ENCODE results near the gene HNRNPA3. TPM values are rescaled to one million over a fixed set of nuclear protein-coding genes. Genes with fewer than 3 reads are reported as not detected.
"Not testable (repeated sequence)": the region's sequence is repeated elsewhere in the genome, so short reads cannot be mapped to it uniquely, and the experiment has no call there.

Gene HNRNPA3
- total RNA-seq, 1 donor from 2014 or later: 184 TPM

DNA sequence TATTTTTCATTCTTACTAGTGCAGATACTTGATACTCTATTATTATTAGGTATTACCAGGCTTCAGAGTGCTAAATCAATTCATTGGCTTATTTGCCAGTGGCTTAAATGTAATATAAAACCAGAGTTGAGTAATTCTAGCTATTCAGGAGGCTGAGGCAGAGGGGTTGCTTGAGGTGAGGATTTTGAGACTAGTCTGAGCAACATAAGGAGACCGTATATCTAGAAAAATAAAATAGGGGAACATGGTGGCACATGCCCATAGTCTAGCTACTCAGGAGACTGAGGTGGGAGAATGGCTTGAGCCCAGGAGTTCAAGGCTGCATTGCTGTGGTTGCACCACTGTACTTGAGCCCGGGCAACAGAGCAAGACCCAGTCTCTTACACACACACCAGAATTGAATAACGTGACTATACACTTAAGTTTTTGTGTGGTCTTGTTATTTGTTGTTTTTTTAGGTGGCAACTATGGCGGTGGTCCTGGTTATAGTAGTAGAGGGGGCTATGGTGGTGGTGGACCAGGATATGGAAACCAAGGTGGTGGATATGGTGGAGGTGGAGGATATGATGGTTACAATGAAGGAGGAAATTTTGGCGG lies 4.8 kb downstream of the HNRNPA3 start:
- H3K27ac ChIP-seq (ENCODE audit: low read depth, low read length): no peak overlapping the region
- H3K36me3 Mint-ChIP-seq (ENCODE audit: low read depth, unreplicated experiment): peaks cover 25% of the 10 kb centered on the region
- DNase-seq (ENCODE audit: low read depth) (no peak), FAIRE-seq (no peak)
- H2AFZ ChIP-seq (ENCODE audit: low read depth, low read length): no peak overlapping the region
- H3K27me3 ChIP-seq (ENCODE audit: insufficient read depth, low read length): no peaks in the 10 kb centered on the region
- H3K4me3 ChIP-seq (ENCODE audit: insufficient read depth, low read depth, low read length): no peak overlapping the region
- H3K4me3 Mint-ChIP-seq (ENCODE audit: unreplicated experiment): peak overlapping the region; percentile 68
- no peak overlapping the region for H3K9ac ChIP-seq (ENCODE audit: low read length)
- peaks cover 7% of the 10 kb centered on the region for H3K4me1 ChIP-seq (ENCODE audit: insufficient read depth, low read length)
- H3K9me3 Mint-ChIP-seq (ENCODE audit: unreplicated experiment): no peaks in the 10 kb centered on the region
- no peaks in the 10 kb centered on the region for H3K27me3 Mint-ChIP-seq (ENCODE audit: low read depth, unreplicated experiment)
- no peak for TF ChIP-seq EZH2 (IDR thresholded peaks at IDR 0.05; ENCODE audit: insufficient read depth, low read length)
- TF ChIP-seq, protein P1, sequence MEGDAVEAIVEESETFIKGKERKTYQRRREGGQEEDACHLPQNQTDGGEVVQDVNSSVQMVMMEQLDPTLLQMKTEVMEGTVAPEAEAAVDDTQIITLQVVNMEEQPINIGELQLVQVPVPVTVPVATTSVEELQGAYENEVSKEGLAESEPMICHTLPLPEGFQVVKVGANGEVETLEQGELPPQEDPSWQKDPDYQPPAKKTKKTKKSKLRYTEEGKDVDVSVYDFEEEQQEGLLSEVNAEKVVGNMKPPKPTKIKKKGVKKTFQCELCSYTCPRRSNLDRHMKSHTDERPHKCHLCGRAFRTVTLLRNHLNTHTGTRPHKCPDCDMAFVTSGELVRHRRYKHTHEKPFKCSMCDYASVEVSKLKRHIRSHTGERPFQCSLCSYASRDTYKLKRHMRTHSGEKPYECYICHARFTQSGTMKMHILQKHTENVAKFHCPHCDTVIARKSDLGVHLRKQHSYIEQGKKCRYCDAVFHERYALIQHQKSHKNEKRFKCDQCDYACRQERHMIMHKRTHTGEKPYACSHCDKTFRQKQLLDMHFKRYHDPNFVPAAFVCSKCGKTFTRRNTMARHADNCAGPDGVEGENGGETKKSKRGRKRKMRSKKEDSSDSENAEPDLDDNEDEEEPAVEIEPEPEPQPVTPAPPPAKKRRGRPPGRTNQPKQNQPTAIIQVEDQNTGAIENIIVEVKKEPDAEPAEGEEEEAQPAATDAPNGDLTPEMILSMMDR (IDR thresholded peaks at IDR 0.05; ENCODE audit: insufficient read depth, low read depth, low read length): no peak
- peak overlapping the region; percentile 58 for H3K27ac Mint-ChIP-seq (ENCODE audit: unreplicated experiment)
- H3K36me3 ChIP-seq (ENCODE audit: insufficient read depth, low read length): peaks cover 55% of the 10 kb centered on the region
- peaks cover 64% of the 10 kb centered on the region for H3K79me2 ChIP-seq (ENCODE audit: insufficient read depth, low read length)
- H3K9me3 ChIP-seq (ENCODE audit: insufficient read depth, low read depth, low read length): no peaks in the 10 kb centered on the region
- H4K20me1 ChIP-seq (ENCODE audit: insufficient read depth, low read length): peaks cover 78% of the 10 kb centered on the region
- H3K4me2 ChIP-seq (ENCODE audit: low read length): no peak overlapping the region
- H3K4me1 Mint-ChIP-seq (ENCODE audit: low read depth, unreplicated experiment): peaks cover 36% of the 10 kb centered on the region

DNA sequence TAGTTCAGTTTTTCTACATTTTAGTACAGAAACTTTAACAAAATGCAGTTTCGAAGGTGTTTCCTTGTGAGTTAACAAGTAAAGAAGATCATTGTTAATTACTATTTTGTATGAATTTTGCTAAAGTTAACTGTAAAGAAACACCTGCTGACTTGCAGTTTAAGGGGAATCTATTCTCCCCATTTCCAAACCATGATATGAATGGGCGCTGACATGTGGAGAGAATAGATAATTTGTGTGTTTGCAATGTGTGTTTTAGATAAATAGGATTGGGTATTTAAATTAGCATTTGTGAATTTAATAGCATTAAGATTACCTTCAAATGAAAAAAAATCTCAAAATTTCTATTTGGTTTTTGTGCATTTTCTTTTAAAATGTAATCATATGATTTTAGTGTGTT lies 7.2 kb downstream of the HNRNPA3 start:
- H3K27ac Mint-ChIP-seq (ENCODE audit: unreplicated experiment); H3K27ac ChIP-seq (ENCODE audit: low read depth, low read length); H3K9me3 ChIP-seq (ENCODE audit: insufficient read depth, low read depth, low read length); FAIRE-seq; DNase-seq (ENCODE audit: low read depth); H3K27me3 ChIP-seq (ENCODE audit: insufficient read depth, low read length); H3K9me3 Mint-ChIP-seq (ENCODE audit: unreplicated experiment); H3K4me3 Mint-ChIP-seq (ENCODE audit: unreplicated experiment); H3K9ac ChIP-seq (ENCODE audit: low read length); H3K27me3 Mint-ChIP-seq (ENCODE audit: low read depth, unreplicated experiment); H3K4me1 ChIP-seq (ENCODE audit: insufficient read depth, low read length); H3K4me2 ChIP-seq (ENCODE audit: low read length); H2AFZ ChIP-seq (ENCODE audit: low read depth, low read length); H3K4me3 ChIP-seq (ENCODE audit: insufficient read depth, low read depth, low read length): not testable (repeated sequence)
- Mint-ChIP-seq H3K4me1 (ENCODE audit: low read depth, unreplicated experiment) (peaks cover 36% of the 10 kb centered on the region), H3K36me3 (ENCODE audit: low read depth, unreplicated experiment) (peaks cover 25% of the 10 kb centered on the region)
- Histone ChIP-seq H3K79me2 (ENCODE audit: insufficient read depth, low read length) (peaks cover 44% of the 10 kb centered on the region), H4K20me1 (ENCODE audit: insufficient read depth, low read length) (peaks cover 75% of the 10 kb centered on the region), H3K36me3 (ENCODE audit: insufficient read depth, low read length) (peaks cover 63% of the 10 kb centered on the region)

DNA sequence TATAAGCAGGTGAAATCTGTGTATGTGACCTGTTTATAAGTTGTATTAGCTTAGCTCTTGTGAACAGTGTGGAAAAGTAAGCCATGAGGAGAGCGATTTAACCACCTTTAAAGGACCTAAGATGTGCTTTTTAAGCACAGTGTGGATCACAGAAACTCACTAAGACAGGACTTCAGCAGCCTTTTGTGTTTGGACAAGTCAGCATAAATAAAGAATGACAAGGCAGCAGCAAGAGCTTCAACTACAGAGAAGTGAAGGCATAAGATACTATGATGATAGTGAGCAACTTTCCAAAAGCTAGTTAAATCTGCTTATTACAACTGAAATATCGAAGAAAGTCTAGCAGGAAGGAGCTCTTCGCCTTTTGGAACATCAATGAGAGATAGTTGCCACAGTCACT lies 8.9 kb downstream of the HNRNPA3 start:
- peaks cover 27% of the 10 kb centered on the region for H3K79me2 ChIP-seq (ENCODE audit: insufficient read depth, low read length)
- no peak overlapping the region for H2AFZ ChIP-seq (ENCODE audit: low read depth, low read length)
- H3K9me3 Mint-ChIP-seq (ENCODE audit: unreplicated experiment): no peaks in the 10 kb centered on the region
- H3K36me3 ChIP-seq (ENCODE audit: insufficient read depth, low read length): peaks cover 52% of the 10 kb centered on the region
- H3K36me3 Mint-ChIP-seq (ENCODE audit: low read depth, unreplicated experiment): peaks cover 19% of the 10 kb centered on the region
- H3K27me3 ChIP-seq (ENCODE audit: insufficient read depth, low read length): no peaks in the 10 kb centered on the region
- DNase-seq (ENCODE audit: low read depth) (no peak), FAIRE-seq (no peak)
- H3K27ac Mint-ChIP-seq (ENCODE audit: unreplicated experiment): no peak overlapping the region
- H3K9me3 ChIP-seq (ENCODE audit: insufficient read depth, low read depth, low read length): no peaks in the 10 kb centered on the region
- no peak overlapping the region for H3K27ac ChIP-seq (ENCODE audit: low read depth, low read length)
- peaks cover 59% of the 10 kb centered on the region for H4K20me1 ChIP-seq (ENCODE audit: insufficient read depth, low read length)
- no peak overlapping the region for H3K9ac ChIP-seq (ENCODE audit: low read length)
- peaks cover 20% of the 10 kb centered on the region for H3K4me1 Mint-ChIP-seq (ENCODE audit: low read depth, unreplicated experiment)
- no peak overlapping the region for H3K4me2 ChIP-seq (ENCODE audit: low read length)
- no peak overlapping the region for H3K4me3 Mint-ChIP-seq (ENCODE audit: unreplicated experiment)
- no peak for TF ChIP-seq EZH2 (IDR thresholded peaks at IDR 0.05; ENCODE audit: insufficient read depth, low read length)
- no peaks in the 10 kb centered on the region for H3K4me1 ChIP-seq (ENCODE audit: insufficient read depth, low read length)
- H3K4me3 ChIP-seq (ENCODE audit: insufficient read depth, low read depth, low read length): no peak overlapping the region
- H3K27me3 Mint-ChIP-seq (ENCODE audit: low read depth, unreplicated experiment): no peaks in the 10 kb centered on the region
